Measurements from ENCODE around the gene RTP3.

Gene RTP3

GRCh38 chr3:46497556-46498265 is at the start of gene RTP3:
Gene RTP3, plus strand, starts transcription at chr3:46497976. Its CDS starts 87 bp downstream, at chr3:46498063.
- DNase-seq, result no peak

- no peak for DNase-seq
Observed at GRCh38 chr3:46448721-46449120, 49.1 kb upstream of the RTP3 start.

- DNase-seq, result no peak
Observed at GRCh38 chr3:46449755-46450552, 47.8 kb upstream of the RTP3 start.

GRCh38 chr3:46453526-46454208 is 44.1 kb upstream of the RTP3 start:
- DNase-seq, result no peak

- DNase-seq, result no peak
Observed at GRCh38 chr3:46454209-46454595, 43.6 kb upstream of the RTP3 start.

GRCh38 chr3:46454606-46455005 is 43.2 kb upstream of the RTP3 start:
- DNase-seq, result no peak

- no peak for DNase-seq
Observed at GRCh38 chr3:46455231-46456115, 42.3 kb upstream of the RTP3 start.

GRCh38 chr3:46456118-46456517 is 41.7 kb upstream of the RTP3 start:
- DNase-seq, result no peak

GRCh38 chr3:46460051-46460450 is 37.7 kb upstream of the RTP3 start:
- DNase-seq, result no peak

GRCh38 chr3:46462111-46462510 is 35.7 kb upstream of the RTP3 start:
- no peak for DNase-seq

GRCh38 chr3:46462511-46462910 is 35.3 kb upstream of the RTP3 start:
- DNase-seq, result no peak

- no peak for DNase-seq
Observed at GRCh38 chr3:46463120-46463867, 34.5 kb upstream of the RTP3 start.

GRCh38 chr3:46463868-46464241 is 33.9 kb upstream of the RTP3 start:
- DNase-seq, result no peak

- DNase-seq, result no peak
Observed at GRCh38 chr3:46464326-46465195, 33.2 kb upstream of the RTP3 start, which contains the start of gene LTF. Gene LTF, minus strand, starts transcription at chr3:46464905. Its CDS starts 38 bp downstream, at chr3:46464867.

GRCh38 chr3:46465196-46465520 is 32.6 kb upstream of the RTP3 start:
- no peak for DNase-seq

- no peak for DNase-seq
Observed at GRCh38 chr3:46466273-46466672, 31.5 kb upstream of the RTP3 start.

GRCh38 chr3:46466871-46467403 is 30.8 kb upstream of the RTP3 start:
- no peak for DNase-seq

GRCh38 chr3:46467562-46467961 is 30.2 kb upstream of the RTP3 start:
- no peak for DNase-seq

- no peak for DNase-seq
Observed at GRCh38 chr3:46468753-46469600, 28.8 kb upstream of the RTP3 start.
